Chondrocyte (in vitro differentiated cells): ENCODE measurements around the gene CNN2. TPM values are rescaled to one million over a fixed set of nuclear protein-coding genes. Genes with fewer than 3 reads are reported as not detected.

ENCODE experiments used
- DNase-seq: peaks from one replicate; pipeline ENCODE4 v3.0.0; 2021; ENCODE audit warnings: mixed read lengths, low spot score
- H3K27ac Mint-ChIP-seq: one replicate; pipeline ENCODE4 v1.8.0; 2021; ENCODE audit warnings: mild to moderate bottlenecking, moderate library complexity, mixed read lengths; ENCODE audit not compliant: unreplicated experiment
- H3K27me3 Mint-ChIP-seq: 2 replicates; pipeline ENCODE4 v1.8.0; 2021; ENCODE audit warnings: low read depth, mixed read lengths
- H3K36me3 Mint-ChIP-seq: 2 replicates; pipeline ENCODE4 v1.8.0; 2021; ENCODE audit warnings: low read depth, mixed read lengths
- H3K4me1 Mint-ChIP-seq: 2 replicates; pipeline ENCODE4 v1.8.0; 2021; ENCODE audit warnings: low read depth, mild to moderate bottlenecking, mixed read lengths
- H3K4me3 Mint-ChIP-seq: one replicate; pipeline ENCODE4 v1.8.0; 2021; ENCODE audit warnings: mild to moderate bottlenecking, moderate library complexity, mixed read lengths; ENCODE audit not compliant: unreplicated experiment
- H3K9me3 Mint-ChIP-seq: 2 replicates; pipeline ENCODE4 v1.8.0; 2021; ENCODE audit warnings: low read depth, mixed read lengths
- CTCF ChIP-seq: fragments of 200-600 bp; sonication (generic); IDR thresholded peaks from 2 replicates; pipeline ENCODE4 v1.5.0; 2021; ENCODE audit warnings: antibody characterized with exemption, mild to moderate bottlenecking, moderate library complexity
- total RNA-seq: library from RNA; stranded (reverse); gene quantifications from 3 replicates; pipeline ENCODE4 v1.2.1, GENCODE V29; 2021

Gene CNN2
- total RNA-seq, 1 donor from 2014 or later = 363 TPM

- DNase-seq = no peak
Observed at GRCh38 chr19:1006711-1007398, 19.6 kb upstream of the CNN2 start.

GRCh38 chr19:1007399-1008251 is 18.8 kb upstream of the CNN2 start:
- no peak for DNase-seq
- H3K4me3 Mint-ChIP-seq = no peak overlapping the region
- H3K36me3 Mint-ChIP-seq = peaks cover 3% of the 10 kb centered on the region
- H3K9me3 Mint-ChIP-seq = no peaks in the 10 kb centered on the region
- H3K27ac Mint-ChIP-seq = no peak overlapping the region
- no peak for TF ChIP-seq CTCF
- no peaks in the 10 kb centered on the region for H3K4me1 Mint-ChIP-seq
- peaks cover 3% of the 10 kb centered on the region for H3K27me3 Mint-ChIP-seq

More at GRCh38 chr19:1006711-1007398, 19.6 kb upstream of the CNN2 start:
- Mint-ChIP-seq H3K4me1 (no peaks in the 10 kb centered on the region), H3K27ac (no peak overlapping the region), H3K9me3 (no peaks in the 10 kb centered on the region), H3K36me3 (peaks cover 3% of the 10 kb centered on the region), H3K4me3 (no peak overlapping the region), H3K27me3 (peaks cover 3% of the 10 kb centered on the region)
- TF ChIP-seq CTCF = no peak

- no peak for TF ChIP-seq CTCF
- Mint-ChIP-seq H3K9me3 (no peaks in the 10 kb centered on the region), H3K27ac (no peak overlapping the region), H3K36me3 (peaks cover 3% of the 10 kb centered on the region), H3K4me3 (no peak overlapping the region), H3K27me3 (peaks cover 3% of the 10 kb centered on the region), H3K4me1 (no peaks in the 10 kb centered on the region)
- no peak for DNase-seq
Observed at GRCh38 chr19:1008268-1009040, 18.0 kb upstream of the CNN2 start.

- H3K4me1 Mint-ChIP-seq = no peaks in the 10 kb centered on the region
- no peaks in the 10 kb centered on the region for H3K9me3 Mint-ChIP-seq
- peaks cover 3% of the 10 kb centered on the region for H3K27me3 Mint-ChIP-seq
- TF ChIP-seq CTCF = no peak
- H3K36me3 Mint-ChIP-seq = peaks cover 3% of the 10 kb centered on the region
- no peak overlapping the region for H3K4me3 Mint-ChIP-seq
- DNase-seq = no peak
- H3K27ac Mint-ChIP-seq = no peak overlapping the region
Observed at GRCh38 chr19:1009041-1009980, 17.1 kb upstream of the CNN2 start.
